SK-MEL-5 (cell line): ENCODE measurements around the gene NDUFS4. TPM values are rescaled to one million over a fixed set of nuclear protein-coding genes. Genes with fewer than 3 reads are reported as not detected.
"Not testable (repeated sequence)": the region's sequence is repeated elsewhere in the genome, so short reads cannot be mapped to it uniquely, and the experiment has no call there.

Experiments used
- DNase-seq: peaks from one replicate; pipeline ENCODE4 v3.0.0-alpha.2; 2016; ENCODE audit warnings: low read depth, low spot score
- in situ Hi-C: cut with HindIII; loops from 2 replicates; pipeline ENCODE4 v1.10.0; 2016; ENCODE audit warnings: low sequenced_read_pairs, high pct_unique_total_duplicates, low pct_unique_long_range_greater_than_20kb
- total RNA-seq: library from RNA; depleted of rRNA; stranded (reverse); fragments of >200 nt; shearing (Covaris generic); gene quantifications from 2 replicates; pipeline ENCODE4 v1.2.3, GENCODE V29; 2014

Gene NDUFS4
- total RNA-seq, 1 experiment from 2014 or later: 132 TPM

GRCh38 chr5:53560028-53560427, 411 bp upstream of the NDUFS4 start:
- no peak for DNase-seq
- in situ Hi-C loops: no loop called here

DNA sequence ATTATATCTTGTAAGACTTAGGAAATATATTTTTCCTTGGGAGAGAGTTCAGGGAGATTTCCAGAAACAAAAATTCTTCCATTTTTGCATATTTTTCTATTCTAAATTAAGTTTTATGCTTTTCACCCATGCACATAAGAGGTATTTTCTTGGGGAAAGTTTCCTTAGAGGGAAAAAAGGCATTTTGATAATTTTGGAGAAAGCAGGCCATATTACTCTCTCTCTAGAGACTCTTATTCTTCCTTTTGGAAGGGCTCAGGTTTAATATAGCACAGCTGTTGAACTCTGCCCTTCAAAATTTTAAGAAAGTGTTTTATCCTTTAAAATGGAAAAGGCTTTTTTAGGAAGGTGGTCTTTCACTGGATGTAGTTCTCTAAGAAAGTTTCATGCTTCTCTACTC, 8.0 kb downstream of the NDUFS4 start:
- in situ Hi-C loops: no loop called here

DNA sequence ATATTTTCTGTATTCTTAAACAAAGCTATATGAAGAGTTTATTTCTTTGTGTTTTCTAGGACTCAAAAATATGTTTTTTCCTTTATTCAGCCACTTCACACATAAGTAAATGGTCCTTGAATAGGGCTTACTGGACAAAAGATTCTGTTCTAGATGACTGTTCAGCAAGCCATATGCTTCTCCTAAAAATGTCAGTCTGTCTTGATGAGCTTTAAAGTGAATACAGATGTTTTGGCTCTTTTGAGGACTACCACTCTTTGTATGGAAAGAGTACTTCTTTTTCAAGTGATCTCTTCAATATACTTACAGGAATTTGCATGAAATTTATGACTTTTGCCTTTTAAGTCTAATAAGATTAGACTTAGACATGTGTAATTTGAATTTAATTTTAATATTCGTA, 8.4 kb downstream of the NDUFS4 start:
- no peak for DNase-seq
- in situ Hi-C loops: no loop called here

More for the DNA sequence above, 8.0 kb downstream of the NDUFS4 start:
- DNase-seq: no peak

GRCh38 chr5:53569453-53569852, 9.0 kb downstream of the NDUFS4 start:
- in situ Hi-C loops: no loop called here
- DNase-seq: no peak

- DNase-seq: no peak
- in situ Hi-C loops: no loop called here
Measured at GRCh38 chr5:53571403-53571802, 11.0 kb downstream of the NDUFS4 start.

DNA sequence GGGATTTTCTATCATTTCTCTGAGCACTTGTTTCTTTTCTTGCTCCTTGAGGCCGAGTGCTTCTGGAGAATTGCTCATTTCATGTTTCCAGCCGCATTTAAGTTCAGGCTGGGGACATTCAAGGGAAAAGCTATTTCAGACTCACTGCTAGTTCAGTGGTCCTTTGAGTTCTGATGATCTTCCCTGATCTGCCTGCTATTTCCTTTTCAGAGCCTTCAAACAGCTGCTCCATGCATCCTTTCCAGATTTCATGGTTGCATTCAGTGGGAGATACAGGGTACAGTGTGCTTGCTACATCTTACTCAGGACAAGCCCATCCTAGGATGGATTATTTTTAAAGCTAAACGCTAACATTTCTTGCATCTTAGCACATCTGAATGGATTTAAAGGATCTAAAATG, 14.7 kb downstream of the NDUFS4 start:
- in situ Hi-C loops: no loop called here
- DNase-seq: no peak

GRCh38 chr5:53575831-53576230, 15.4 kb downstream of the NDUFS4 start:
- in situ Hi-C loops: no loop called here

DNA sequence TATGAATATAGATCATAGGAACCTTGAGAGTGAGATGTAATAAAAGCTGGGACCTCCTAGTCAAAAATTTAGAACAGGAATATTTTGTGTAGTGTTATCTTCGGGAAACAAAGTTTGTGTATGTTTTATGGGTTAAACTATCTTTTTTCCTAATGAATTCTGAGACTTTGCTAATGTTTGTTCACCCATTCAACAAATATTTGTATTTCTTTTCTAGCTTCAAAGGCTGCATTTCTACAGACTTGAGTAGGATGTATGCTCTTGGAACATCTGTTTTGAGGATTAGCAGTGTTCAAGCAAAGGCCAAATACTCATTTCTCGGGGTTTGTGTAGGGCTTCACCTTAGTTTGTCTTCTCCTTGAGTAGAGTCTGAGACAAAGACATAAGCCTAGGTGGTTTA, 16.2 kb downstream of the NDUFS4 start:
- no peak for DNase-seq

More at GRCh38 chr5:53575831-53576230, 15.4 kb downstream of the NDUFS4 start:
- no peak for DNase-seq

DNA sequence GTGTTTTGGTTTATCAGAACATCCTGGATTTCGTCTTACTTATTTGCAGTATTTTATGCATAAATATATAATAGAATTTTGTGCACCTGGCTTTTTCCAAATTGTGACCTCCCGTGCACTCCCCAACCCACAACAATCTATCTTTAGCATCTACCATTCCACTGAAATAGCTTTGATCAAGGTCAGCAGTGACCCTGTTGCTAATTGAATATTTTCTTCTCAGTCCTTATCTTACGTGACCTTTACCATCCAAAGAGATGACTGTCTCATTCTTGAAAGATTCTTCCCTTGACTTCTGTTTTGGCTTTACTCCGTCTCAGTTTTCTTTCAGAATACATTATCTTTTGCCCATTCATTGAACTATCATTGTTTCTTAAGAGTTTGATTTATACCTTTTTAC, 18.4 kb downstream of the NDUFS4 start:
- in situ Hi-C loops: no loop called here
- DNase-seq: no peak

More for the DNA sequence above, 16.2 kb downstream of the NDUFS4 start:
- in situ Hi-C loops: no loop called here

GRCh38 chr5:53580547-53580946, 20.1 kb downstream of the NDUFS4 start:
- in situ Hi-C loops: no loop called here
- DNase-seq: no peak

- in situ Hi-C loops: no loop called here
- DNase-seq: no peak
Measured at GRCh38 chr5:53582225-53582624, 21.8 kb downstream of the NDUFS4 start.

- no peak for DNase-seq
- in situ Hi-C loops: no loop called here
Measured at GRCh38 chr5:53590759-53591158, 30.3 kb downstream of the NDUFS4 start.

DNA sequence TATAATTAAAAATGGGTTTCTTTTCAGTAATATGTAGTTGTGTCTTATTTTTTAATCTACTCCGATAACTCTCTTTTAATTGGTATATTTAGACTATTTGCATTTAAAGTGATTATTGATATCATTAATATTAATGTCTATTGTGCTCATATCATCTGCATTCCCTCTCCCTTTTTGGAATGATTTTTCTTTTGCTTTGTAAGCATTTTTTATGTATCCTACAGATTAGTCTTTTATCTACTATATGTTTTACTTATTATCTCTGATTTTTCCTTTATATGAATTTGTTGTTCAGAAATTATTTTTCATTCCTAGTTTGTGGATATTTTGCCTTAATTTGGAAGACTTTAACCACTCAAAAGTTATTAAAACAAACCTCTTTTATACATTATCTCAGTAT, 34.0 kb downstream of the NDUFS4 start:
- in situ Hi-C loops: no loop called here
- no peak for DNase-seq

- in situ Hi-C loops: no loop called here
- no peak for DNase-seq
Measured at GRCh38 chr5:53597894-53598293, 37.5 kb downstream of the NDUFS4 start.

GRCh38 chr5:53601570-53601969, 41.1 kb downstream of the NDUFS4 start:
- DNase-seq: no peak
- in situ Hi-C loops: no loop called here

GRCh38 chr5:53603009-53603687, 42.7 kb downstream of the NDUFS4 start:
- in situ Hi-C loops: no loop called here
- no peak for DNase-seq

DNA sequence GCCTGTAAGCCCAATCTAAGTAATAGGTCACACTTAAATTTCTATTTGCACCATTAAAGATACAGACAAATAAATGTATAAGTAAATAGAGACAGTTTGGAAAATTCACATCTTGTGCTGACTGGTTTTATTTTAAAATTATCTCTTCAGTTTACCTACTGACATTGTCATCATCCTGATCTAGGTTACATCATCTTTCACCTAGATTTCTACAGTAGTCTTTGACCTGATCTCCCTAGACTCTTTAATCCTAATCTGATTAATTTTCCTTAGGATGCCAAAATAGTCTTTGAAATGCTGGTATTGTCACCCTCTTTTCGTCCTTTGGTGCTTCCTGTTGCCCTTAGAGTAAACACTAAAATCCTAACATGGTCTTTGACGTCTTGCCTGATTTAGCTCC, 43.9 kb downstream of the NDUFS4 start:
- in situ Hi-C loops: no loop called here
- no peak for DNase-seq

DNA sequence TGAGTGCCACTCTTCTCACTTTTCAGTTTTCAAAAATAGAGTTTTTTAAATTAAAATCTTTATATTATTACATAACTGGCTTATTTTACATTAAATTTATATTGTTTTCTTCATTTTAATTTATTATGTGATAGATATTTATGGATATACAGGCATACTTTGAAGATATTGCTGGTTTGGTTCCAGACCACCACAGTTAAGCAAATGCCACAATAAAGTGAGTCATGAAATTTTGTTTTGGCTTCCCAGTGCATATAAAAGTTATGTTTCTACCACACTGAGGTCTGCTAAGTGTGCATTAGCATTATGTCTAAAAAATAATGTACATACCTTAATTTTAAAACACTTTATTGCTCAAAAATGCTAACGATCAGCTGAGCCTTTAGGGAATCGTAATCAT, 47.4 kb downstream of the NDUFS4 start:
- no peak for DNase-seq
- in situ Hi-C loops: no loop called here

DNA sequence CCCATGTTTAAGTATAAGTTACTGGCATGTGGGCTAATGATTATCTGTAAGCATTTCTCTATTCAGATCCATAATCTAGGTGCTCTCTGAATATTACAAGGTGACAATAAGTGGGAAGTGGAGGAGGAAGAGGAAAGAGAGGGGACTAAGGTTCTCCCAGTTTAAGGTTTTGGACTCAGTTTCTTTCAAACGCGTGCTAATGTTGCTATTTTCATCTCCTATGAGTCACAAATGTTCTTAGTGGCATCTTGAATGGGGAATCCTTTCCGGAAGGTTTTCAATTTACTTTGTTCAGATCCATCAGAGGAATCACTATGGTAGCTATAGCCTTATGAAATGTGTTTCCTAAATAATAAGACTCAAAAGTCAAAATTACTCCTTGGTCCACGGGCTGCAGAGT, 48.5 kb downstream of the NDUFS4 start:
- in situ Hi-C loops, DNase-seq: not testable (repeated sequence)

DNA sequence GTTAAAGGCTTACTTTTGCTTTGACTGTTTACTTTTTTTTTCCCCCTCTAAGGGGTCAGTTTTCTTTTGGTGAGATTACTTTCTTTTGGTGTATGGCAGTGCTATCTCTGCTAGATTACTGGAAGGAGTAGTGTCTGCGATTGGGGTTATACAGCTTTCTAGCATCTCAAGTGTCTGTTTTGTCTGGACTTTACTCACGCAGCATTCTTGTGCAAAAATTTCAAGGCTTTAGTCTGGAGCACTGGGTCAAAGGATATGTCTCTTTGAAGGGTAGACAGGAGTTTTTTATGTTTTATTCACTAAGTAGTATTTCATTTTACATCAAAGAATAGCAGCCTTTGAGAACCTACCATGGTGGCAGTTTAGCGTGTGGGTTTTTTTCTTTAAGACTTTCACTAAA, 52.6 kb downstream of the NDUFS4 start:
- no peak for DNase-seq
- in situ Hi-C loops: no loop called here
